K562 (cell line): ENCODE measurements around the gene IRAG1. TPM values are rescaled to one million over a fixed set of nuclear protein-coding genes. Genes with fewer than 3 reads are reported as not detected.

ENCODE experiments used
- ATAC-seq: fragments of 200-7000 bp; cut with Tn5 transposase; 3 replicates; pipeline ENCODE4 v1.9.1; 2020; ENCODE audit warnings: moderate library complexity
- BruUV-seq: library from RNA; stranded (reverse); fragments of 400-500 nt; replicated peaks from 2 replicates; lab custom pipeline; 2021; lab: Mats Ljungman, UMichigan
- CTCF ChIA-PET: fragments of 300-600 bp; formaldehyde crosslinking; extraction: SDS; loops from one replicate; lab custom pipeline; 2021; ENCODE audit warnings: low intra/inter-chr PET ratio; lab: Yijun Ruan, JAX
- POLR2A ChIA-PET: fragments of 300-600, 350-650 bp; sonication (Branson Sonifier 250); formaldehyde crosslinking; extraction: SDS; loops from one replicate; lab custom pipeline; 2021; ENCODE audit warnings: antibody characterized with exemption, inconsistent platforms; lab: Yijun Ruan, JAX
- DNase-seq, 4 experiments: peaks; one replicate each; pipeline versions ENCODE4 v3.0.0 to v3.0.0-alpha.2; 2011 to 2018; ENCODE audit warnings: low spot score in 3 of 4, mixed read lengths in 3 of 4; ENCODE audit errors: extremely low read depth in 1 of 4
- FAIRE-seq: peaks from 2 replicates; lab custom pipeline; 2011; peaks lifted over from hg19 to GRCh38; lab: Jason Lieb, UNC
- H2AFZ ChIP-seq: 2 replicates; pipeline ENCODE4 v1.6.0; 2011; ENCODE audit warnings: low read depth, low read length, control low read depth, inconsistent platforms
- H3K27ac ChIP-seq: fragments of 200-600 bp; 3 replicates; pipeline ENCODE4 v1.8.0; 2011; ENCODE audit warnings: low read depth, mild to moderate bottlenecking, control low read depth, inconsistent platforms, low read length, moderate library complexity, mixed read lengths; ENCODE audit errors: extremely low read depth
- H3K27me3 ChIP-seq, 2 experiments: fragments of 300-600 bp in 1 of 2; 2 replicates in 1 of 2; 3 replicates in 1 of 2; pipeline versions ENCODE4 v1.6.0 to v1.8.0; 2011; ENCODE audit warnings: inconsistent platforms in 2 of 2, low read length in 2 of 2, mild to moderate bottlenecking in 1 of 2, mixed read lengths in 1 of 2, moderate library complexity in 1 of 2; ENCODE audit not compliant: control insufficient read depth in 2 of 2, insufficient read depth in 2 of 2
- H3K36me3 ChIP-seq: fragments of 300-600 bp; 3 replicates; pipeline ENCODE4 v1.8.0; 2011; ENCODE audit warnings: mild to moderate bottlenecking, low read length, inconsistent platforms; ENCODE audit not compliant: control insufficient read depth, insufficient read depth
- H3K4me1 ChIP-seq, 2 experiments: fragments of 200-600 bp in 1 of 2; replicated peaks in 1 of 2; 2 replicates in 1 of 2; 3 replicates in 1 of 2; pipeline versions ENCODE4 v1.5.1 to v1.8.0; 2011; ENCODE audit warnings: inconsistent platforms in 2 of 2, low read length in 2 of 2, mild to moderate bottlenecking in 1 of 2, mixed read lengths in 1 of 2, moderate library complexity in 1 of 2; ENCODE audit not compliant: control insufficient read depth in 2 of 2, insufficient read depth in 2 of 2
- H3K4me2 ChIP-seq: 2 replicates; pipeline ENCODE4 v1.6.1; 2011; ENCODE audit warnings: low read length, control low read depth, inconsistent platforms, mixed read lengths; ENCODE audit not compliant: insufficient read depth
- H3K4me3 ChIP-seq: fragments of 200-600 bp; sonication (generic), shearing (Covaris generic); 2 replicates; pipeline ENCODE4 v1.5.1; 2016; ENCODE audit warnings: control low read depth, inconsistent platforms
- H3K79me2 ChIP-seq: fragments of 200-600 bp; 3 replicates; pipeline ENCODE4 v1.8.0; 2011; ENCODE audit warnings: low read length, inconsistent platforms; ENCODE audit not compliant: control insufficient read depth, insufficient read depth
- H3K9ac ChIP-seq, 2 experiments: 2 replicates each; pipeline versions ENCODE4 v1.6.0 to v1.6.1; 2011; ENCODE audit warnings: low read depth in 2 of 2, low read length in 2 of 2, control low read depth in 1 of 2, inconsistent platforms in 1 of 2, mild to moderate bottlenecking in 1 of 2, mixed read lengths in 1 of 2; ENCODE audit not compliant: insufficient read depth in 1 of 2
- H3K9me1 ChIP-seq: one replicate; pipeline ENCODE4 v1.6.0; 2011; ENCODE audit warnings: inconsistent platforms, mild to moderate bottlenecking, low read length, moderate library complexity; ENCODE audit not compliant: control insufficient read depth, insufficient read depth
- H3K9me3 ChIP-seq: replicated peaks from 2 replicates; pipeline ENCODE4 v1.5.1; 2011; ENCODE audit warnings: low read depth, low read length, inconsistent platforms; ENCODE audit not compliant: control insufficient read depth, insufficient read depth
- H4K20me1 ChIP-seq: replicated peaks from 2 replicates; pipeline ENCODE4 v1.6.1; 2011; ENCODE audit warnings: low read length, inconsistent platforms, mixed read lengths; ENCODE audit not compliant: control insufficient read depth, insufficient read depth
- CBFA2T2 ChIP-seq: fragments of 450-650 bp; conservative IDR thresholded peaks from 2 replicates; pipeline ENCODE4 v1.6.1; 2017; ENCODE audit warnings: mild to moderate bottlenecking
- CXXC5 ChIP-seq: fragments of 250-450 bp; sonication (Bioruptor Pico); IDR thresholded peaks from 2 replicates; pipeline ENCODE4 v1.8.0; 2022; ENCODE audit warnings: inconsistent platforms, mild to moderate bottlenecking, moderate library complexity
- DPF2 ChIP-seq: fragments of 450-650 bp; IDR thresholded peaks from 2 replicates; pipeline ENCODE4 v1.6.1; 2016
- FOXJ2 ChIP-seq: fragments of 200-800 bp; sonication (Bioruptor generic); IDR thresholded peaks from 2 replicates; pipeline ENCODE4 v1.6.1; 2016; ENCODE audit warnings: missing genetic modification characterization, missing compliant biosample characterization
- MAFK ChIP-seq: IDR thresholded peaks from 2 replicates; pipeline ENCODE4 v1.6.1; 2011; ENCODE audit warnings: low read length, improper control_type of control experiment
- POLR2G ChIP-seq: fragments of 200-400 bp; formaldehyde crosslinking; IDR thresholded peaks from 2 replicates; pipeline ENCODE4 v1.6.1; 2017; ENCODE audit warnings: low read depth, mild to moderate bottlenecking, antibody characterized with exemption, low read length, moderate library complexity
- SPI1 ChIP-seq: IDR thresholded peaks from 2 replicates; pipeline ENCODE4 v1.6.1; 2011; ENCODE audit warnings: low read depth, low read length, control low read depth, borderline replicate concordance
- SREBF2 ChIP-seq: sonication (generic); formaldehyde crosslinking; IDR thresholded peaks from 2 replicates; pipeline ENCODE4 v1.4.0; 2020; ENCODE audit warnings: mild to moderate bottlenecking, missing genetic modification reagents
- TEAD1 ChIP-seq, 2 experiments: fragments of 450-650 bp in 1 of 2; sonication (generic) in 1 of 2; formaldehyde crosslinking; IDR thresholded peaks; 2 replicates each; pipeline versions ENCODE4 v1.4.0 to v1.8.0; 2020 to 2022; ENCODE audit warnings: mild to moderate bottlenecking in 2 of 2, missing genetic modification reagents in 1 of 2
- U2AF2 ChIP-seq: fragments of 200-400 bp; formaldehyde crosslinking; optimal IDR thresholded peaks from 2 replicates; pipeline ENCODE3; 2017; ENCODE audit warnings: low read depth, mild to moderate bottlenecking, low read length
- ZNF436 ChIP-seq: fragments of 250-450, 450-650 bp; sonication (Bioruptor Pico); formaldehyde crosslinking; IDR thresholded peaks from 2 replicates; pipeline ENCODE4 v1.7.0; 2020; ENCODE audit warnings: mild to moderate bottlenecking
- ZNF764 ChIP-seq: fragments of 250-450 bp; sonication (Bioruptor Pico); IDR thresholded peaks from 2 replicates; pipeline ENCODE4 v1.4.0; 2020; ENCODE audit warnings: low read depth, mild to moderate bottlenecking, moderate library complexity
- ZNF785 ChIP-seq: fragments of 250-450 bp; sonication (Bioruptor Pico); IDR thresholded peaks from 2 replicates; pipeline ENCODE4 v1.4.0; 2020; ENCODE audit warnings: mild to moderate bottlenecking
- WGBS: fragments of 100-300 bp; shearing (Covaris generic); methylation state at CpG from one replicate; pipeline ENCODE4 v1.1.6; 2016; ENCODE audit warnings: low coverage, mixed read lengths; ENCODE audit not compliant: insufficient coverage; ENCODE audit errors: missing lambda C conversion rate; 5-methylcytosine and 5-hydroxymethylcytosine counted together
- in situ Hi-C: fragments of 300-500 bp; cut with MboI; formaldehyde crosslinking; loops from 4 replicates; pipeline ENCODE4 v1.15.0; 2018; ENCODE audit warnings: inconsistent platforms, mixed read lengths
- intact Hi-C: fragments of 100-400 bp; cut with micrococcal nuclease; formaldehyde crosslinking; loops from 2 replicates; pipeline ENCODE4 v1.14.2; 2022
- polyA plus RNA-seq, 8 experiments: library from polyadenylated mRNA; depleted of rRNA in 4 of 8; stranded (reverse) in 5 of 8; unstranded in 3 of 8; fragments of >200 nt; fragmentation: Nextera tagmentation in 2 of 8; fragmentation: Illumina TruSeq in 1 of 8; extraction: Ambion mirVana in 2 of 8; extraction: Trizol in 1 of 8; gene quantifications; 2 replicates each; pipeline versions ENCODE4 v1.2.1 to v1.2.3, GENCODE V29; 2011 to 2014; ENCODE audit warnings: inconsistent platforms in 1 of 8, missing spikeins in 1 of 8
- total RNA-seq, 7 experiments: library from RNA; depleted of rRNA in 6 of 7; stranded (reverse); fragments of >200 nt in 6 of 7; fragmentation: Illumina TruSeq in 2 of 7; extraction: Trizol in 2 of 7; gene quantifications; 2 replicates each; pipeline versions ENCODE4 v1.2.1 to v1.2.3, GENCODE V29; 2011 to 2021; ENCODE audit warnings: low replicate concordance in 1 of 7
- TF ChIP-seq, protein P1 (sequence below): IDR thresholded peaks from 2 replicates; pipeline ENCODE4 v1.6.1; 2014; ENCODE audit warnings: antibody characterized with exemption

The IRAG1 gene
- total and polyA plus RNA-seq, 9 of the 15 experiments (the other 6 are each of a cell fraction or from before 2014, with no cell fraction given): 0.01 to 0.22 (median 0.09) TPM; not detected in 1

DNA sequence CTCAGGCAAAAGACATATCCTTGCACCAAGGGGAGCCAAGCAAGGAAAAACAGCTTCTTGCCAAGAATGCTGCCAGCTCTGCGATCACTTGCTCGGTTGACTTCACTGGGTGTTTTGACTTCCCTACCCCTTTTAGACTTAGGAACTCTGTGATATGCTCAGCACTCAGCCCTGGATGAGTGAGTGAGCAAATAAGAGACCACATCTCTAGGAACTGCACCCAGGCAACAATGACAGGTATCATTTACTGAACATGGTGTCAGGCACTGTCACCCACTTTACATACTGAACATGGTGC lies 3.7 kb upstream of the IRAG1 start:
- peaks cover 2% of the 10 kb centered on the region; the same call in 1 of the 2 replicates for H3K9me3 ChIP-seq
- no peaks in the 10 kb centered on the region for H4K20me1 ChIP-seq
- ChIA-PET POLR2A (interaction anchor here (0.7 to 1.9 kb wide), 3 partner anchors 9 to 1088 kb away, joined by 3 to 6 read pairs (median 5); no protein-coding TSS in a partner anchor), CTCF (no interaction called here)
- in situ Hi-C loops: no loop called here
- BruUV-seq: no TSS peak
- ATAC-seq: no peak
- H3K36me3 ChIP-seq: no peaks in the 10 kb centered on the region
- no peaks in the 10 kb centered on the region for H3K79me2 ChIP-seq
- no peak overlapping the region for H3K27ac ChIP-seq
- no peak overlapping the region for H3K4me3 ChIP-seq
- H3K4me2 ChIP-seq: no peak overlapping the region
- H3K9me1 ChIP-seq: no peaks in the 10 kb centered on the region
- FAIRE-seq: no peak
- 36% methylated on average over 2 of the region's 2 CpGs for WGBS
- no peak for DNase-seq
- TF ChIP-seq TEAD1 (CRISPR knock-in tag; IDR thresholded peaks at IDR 0.05) (no peak), SREBF2 (CRISPR knock-in tag) (no peak), FOXJ2 (tag) (no peak)
- TF ChIP-seq, all 486 proteins: peak for 0
- Histone ChIP-seq H3K9ac (no peak overlapping the region), H3K27me3 (peaks cover 0 to 10% of the 10 kb centered on the region in 2 experiments; a peak in 2 of 5 replicates), H2AFZ (no peak overlapping the region), H3K4me1 (peaks cover 6 to 10% of the 10 kb centered on the region in 2 experiments; a peak in 4 of 5 replicates)
- intact Hi-C loops: no loop called here

DNA sequence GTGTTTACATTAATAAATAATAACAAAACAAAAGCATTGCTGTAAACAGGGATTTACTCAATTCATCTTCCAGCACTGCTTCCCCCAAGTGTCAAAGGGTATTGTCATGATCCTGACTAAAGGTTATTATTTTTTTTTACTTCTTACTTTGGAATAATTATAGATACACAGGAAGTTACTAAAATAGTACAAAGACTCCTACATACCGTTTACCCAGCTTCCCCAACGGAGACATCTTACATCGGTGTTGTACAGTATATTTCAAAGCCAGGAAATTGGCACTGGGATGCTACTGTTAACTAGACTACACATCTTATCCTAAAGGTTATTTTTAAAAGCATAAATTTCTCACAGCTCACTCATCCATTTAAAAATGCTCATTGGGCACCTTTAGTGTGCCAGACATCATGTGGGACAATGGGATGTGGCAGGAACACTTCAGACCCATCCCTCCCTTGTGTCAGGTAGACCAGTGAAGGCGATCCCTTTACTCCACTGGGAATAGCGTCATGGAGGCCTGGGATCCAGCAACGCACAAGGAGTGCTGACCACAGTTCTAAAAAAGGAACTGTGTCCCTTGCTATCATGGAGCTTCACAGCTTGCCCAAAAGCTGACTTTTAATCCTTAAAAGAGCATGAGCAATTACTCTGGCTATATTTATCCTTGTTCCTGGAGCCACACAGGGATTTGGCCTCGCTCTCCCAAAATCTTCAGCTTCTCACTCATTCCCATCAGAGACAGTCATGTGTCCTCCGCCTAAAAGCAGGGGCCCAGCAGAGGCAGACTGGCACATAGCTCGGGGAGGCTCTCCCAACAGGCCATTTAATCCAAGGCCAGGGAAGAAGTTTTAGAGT lies 3.1 kb upstream of the IRAG1 start:
- Histone ChIP-seq H3K9me1 (no peaks in the 10 kb centered on the region), H3K27me3 (peaks cover 0 to 10% of the 10 kb centered on the region in 2 experiments; a peak in 2 of 5 replicates)
- CTCF ChIA-PET: no interaction called here
- TF ChIP-seq CXXC5: no peak
- TF ChIP-seq ZNF785: no peak
- no peak for TF ChIP-seq DPF2
- no peak for TF ChIP-seq MAFK
- TF ChIP-seq CBFA2T2: no peak
- TF ChIP-seq POLR2G: no peak
- TF ChIP-seq, protein P1, sequence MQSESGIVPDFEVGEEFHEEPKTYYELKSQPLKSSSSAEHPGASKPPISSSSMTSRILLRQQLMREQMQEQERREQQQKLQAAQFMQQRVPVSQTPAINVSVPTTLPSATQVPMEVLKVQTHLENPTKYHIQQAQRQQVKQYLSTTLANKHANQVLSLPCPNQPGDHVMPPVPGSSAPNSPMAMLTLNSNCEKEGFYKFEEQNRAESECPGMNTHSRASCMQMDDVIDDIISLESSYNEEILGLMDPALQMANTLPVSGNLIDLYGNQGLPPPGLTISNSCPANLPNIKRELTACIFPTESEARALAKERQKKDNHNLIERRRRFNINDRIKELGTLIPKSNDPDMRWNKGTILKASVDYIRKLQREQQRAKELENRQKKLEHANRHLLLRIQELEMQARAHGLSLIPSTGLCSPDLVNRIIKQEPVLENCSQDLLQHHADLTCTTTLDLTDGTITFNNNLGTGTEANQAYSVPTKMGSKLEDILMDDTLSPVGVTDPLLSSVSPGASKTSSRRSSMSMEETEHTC: no peak
- no peak for TF ChIP-seq U2AF2
- TF ChIP-seq ZNF436 (CRISPR knock-in tag): no peak
- no peak for TF ChIP-seq ZNF764 (CRISPR knock-in tag)
- no peak for TF ChIP-seq SPI1
- TF ChIP-seq, all 486 proteins: peak for 0
- Histone ChIP-seq H3K9ac (no peak overlapping the region), H3K4me2 (no peak overlapping the region), H4K20me1 (no peaks in the 10 kb centered on the region), H3K27ac (no peak overlapping the region), H3K36me3 (no peaks in the 10 kb centered on the region), H3K4me1 (peaks cover 6 to 10% of the 10 kb centered on the region in 2 experiments; a peak in 4 of 5 replicates), H3K79me2 (no peaks in the 10 kb centered on the region), H2AFZ (no peak overlapping the region), H3K9me3 (peaks cover 2% of the 10 kb centered on the region; the same call in 1 of the 2 replicates), H3K4me3 (no peak overlapping the region)
- intact Hi-C loops (no loop called here), in situ Hi-C loops (no loop called here)
- POLR2A ChIA-PET: interaction anchor here (0.7 to 1.9 kb wide), 4 partner anchors 10 to 1087 kb away, joined by 3 to 6 read pairs (median 4); no protein-coding TSS in a partner anchor
- no peak for FAIRE-seq
- no peak for DNase-seq
- WGBS: 19% methylated on average over 9 of the region's 9 CpGs
- no TSS peak for BruUV-seq
- ATAC-seq: no peak
